ENCODE measurements around the gene CCNJL.
"Not testable (repeated sequence)": the region's sequence is repeated elsewhere in the genome, so short reads cannot be mapped to it uniquely, and the experiment has no call there.

The CCNJL gene

GRCh38 chr5:160312134-160312959 is at the start of gene CCNJL:
TSS of gene CCNJL (minus strand) at chr5:160312564. CDS start at chr5:160311923, 641 bp downstream.
- peak; percentile 45 for DNase-seq

- DNase-seq, result no peak
Measured at GRCh38 chr5:160361624-160362228, 49.4 kb upstream of the CCNJL start.

GRCh38 chr5:160360310-160360709 is 47.9 kb upstream of the CCNJL start:
- no peak for DNase-seq

GRCh38 chr5:160359816-160360215 is 47.5 kb upstream of the CCNJL start:
- DNase-seq, result no peak

- no peak for DNase-seq
Measured at GRCh38 chr5:160359242-160359641, 46.9 kb upstream of the CCNJL start.

- no peak for DNase-seq
Measured at GRCh38 chr5:160357861-160358411, 45.6 kb upstream of the CCNJL start.

GRCh38 chr5:160357394-160357793 is 45.0 kb upstream of the CCNJL start:
- DNase-seq, result no peak

- no peak for DNase-seq
Measured at GRCh38 chr5:160356550-160357347, 44.4 kb upstream of the CCNJL start.

- no peak for DNase-seq
Measured at GRCh38 chr5:160354666-160355065, 42.3 kb upstream of the CCNJL start.

- DNase-seq, result no peak
Measured at GRCh38 chr5:160353379-160353778, 41.0 kb upstream of the CCNJL start.

- no peak for DNase-seq
Measured at GRCh38 chr5:160352308-160352707, 39.9 kb upstream of the CCNJL start.

- DNase-seq, result no peak
Measured at GRCh38 chr5:160349935-160350303, 37.6 kb upstream of the CCNJL start.

GRCh38 chr5:160349249-160349934 is 37.0 kb upstream of the CCNJL start:
- DNase-seq, result no peak

- DNase-seq, result no peak
Measured at GRCh38 chr5:160348080-160348479, 35.7 kb upstream of the CCNJL start.

- no peak for DNase-seq
Measured at GRCh38 chr5:160347448-160347847, 35.1 kb upstream of the CCNJL start.

- DNase-seq, result peak; percentile 68
Measured at GRCh38 chr5:160342413-160342941, 30.1 kb upstream of the CCNJL start.

- no peak for DNase-seq
Measured at GRCh38 chr5:160341309-160341870, 29.0 kb upstream of the CCNJL start.

GRCh38 chr5:160340513-160340912 is 28.1 kb upstream of the CCNJL start:
- not testable (repeated sequence) for DNase-seq

GRCh38 chr5:160339406-160340130 is 27.2 kb upstream of the CCNJL start:
- DNase-seq, result no peak

GRCh38 chr5:160334716-160335115 is 22.4 kb upstream of the CCNJL start:
- not testable (repeated sequence) for DNase-seq

GRCh38 chr5:160333721-160334120 is 21.4 kb upstream of the CCNJL start:
- peak; percentile 55 for DNase-seq

All from NCI-H226 (cell line).